Activated CD4-positive, alpha-beta T cell treated with anti-CD3 and anti-CD28 coated beads, Interleukin-2, amount 50 U/mL, for 24 hours (primary cell): ENCODE data around the gene MCU.
A peak's percentile ranks its signal among the peaks of the same experiment; 100 is the strongest.
"Not testable (repeated sequence)": the region's sequence is repeated elsewhere in the genome, so short reads cannot be mapped to it uniquely, and the experiment has no call there.

ENCODE experiments used
- DNase-seq, 2 donors: peaks; one replicate each; pipeline ENCODE4 v3.0.0-alpha.2; 2020; ENCODE audit warnings: low read depth in 1 of 2, low spot score in 1 of 2

MCU gene

GRCh38 chr10:72729528-72729927 is 37.6 kb downstream of the MCU start:
- DNase-seq: peak in 1 of 2 donors; percentile 1

- DNase-seq: no peak
Observed at GRCh38 chr10:72730479-72730878, 38.5 kb downstream of the MCU start.

DNA sequence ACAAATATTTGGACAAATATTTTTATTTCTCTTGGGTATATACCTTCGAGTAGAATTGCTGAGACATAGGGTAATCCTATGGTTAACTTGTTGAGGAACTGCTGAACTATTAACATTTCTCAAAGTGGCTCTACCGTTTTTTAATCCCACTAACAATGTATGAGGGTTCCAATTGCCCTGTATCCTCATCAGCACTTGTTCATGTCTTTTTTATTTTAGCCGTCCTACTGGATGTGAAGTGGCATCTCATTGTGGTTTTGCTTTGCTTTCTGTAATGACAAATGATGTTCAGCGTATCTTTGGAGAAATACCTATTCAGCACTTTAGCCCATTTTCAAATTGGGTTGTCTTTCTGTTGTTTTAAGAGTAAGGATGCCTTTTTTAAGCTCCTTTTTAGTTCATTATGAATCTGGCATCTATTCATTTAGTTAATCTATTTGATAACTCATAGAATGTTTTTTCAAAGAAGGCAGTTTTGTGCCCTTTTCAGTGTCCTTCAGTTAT is 40.0 kb downstream of the MCU start:
- no peak for DNase-seq

GRCh38 chr10:72732521-72732920 is 40.6 kb downstream of the MCU start:
- DNase-seq: no peak

DNA sequence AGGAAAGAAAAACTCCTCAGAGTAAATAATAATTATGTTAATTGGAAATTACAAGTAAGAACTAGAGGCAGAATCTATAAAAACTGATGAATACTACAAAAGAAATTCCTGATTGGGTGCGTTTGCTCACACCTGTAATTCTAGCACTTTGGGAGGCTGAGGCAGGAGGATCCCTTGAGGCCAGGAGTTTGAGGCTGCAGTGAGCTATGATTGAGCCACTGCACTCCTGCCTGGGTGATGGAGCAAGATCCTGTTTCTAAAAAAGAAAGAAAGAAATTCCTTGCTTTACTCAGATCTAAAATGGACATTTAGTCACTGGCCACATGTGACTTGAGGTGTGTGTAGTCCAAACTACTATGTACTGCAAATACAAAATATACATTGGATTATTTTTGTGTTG is 42.0 kb downstream of the MCU start:
- no peak for DNase-seq

DNA sequence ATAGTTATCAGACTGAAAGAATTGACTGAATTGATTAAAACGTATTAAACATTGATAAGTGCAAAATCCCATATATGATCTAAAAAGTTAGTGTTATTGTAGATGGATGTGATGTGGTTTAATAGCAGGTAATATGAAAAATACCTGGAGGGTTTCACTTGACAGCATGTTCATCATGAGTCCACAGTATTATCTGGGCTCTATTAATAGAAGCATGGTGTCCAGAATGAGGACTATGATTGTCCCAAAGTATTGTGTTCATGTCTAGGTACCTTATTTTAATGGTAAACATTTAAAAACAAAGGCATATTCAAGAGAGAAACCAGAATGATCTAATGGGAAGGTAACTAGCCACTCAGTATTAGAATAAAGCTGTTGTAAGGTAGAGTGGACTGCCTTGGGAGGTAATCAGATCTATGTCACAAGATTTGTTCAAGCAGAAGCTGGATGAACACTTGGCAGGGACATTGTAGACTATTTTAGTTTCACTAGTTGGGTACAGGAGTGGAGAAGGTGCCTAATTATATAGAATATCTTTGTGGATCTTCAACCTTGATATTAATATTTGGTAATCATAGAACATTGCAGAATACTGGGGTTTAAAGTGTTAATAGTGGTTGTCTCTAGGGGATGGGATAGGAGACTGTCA is 43.5 kb downstream of the MCU start:
- DNase-seq: no peak

- DNase-seq: no peak
Observed at GRCh38 chr10:72736176-72736827, 44.4 kb downstream of the MCU start.

DNA sequence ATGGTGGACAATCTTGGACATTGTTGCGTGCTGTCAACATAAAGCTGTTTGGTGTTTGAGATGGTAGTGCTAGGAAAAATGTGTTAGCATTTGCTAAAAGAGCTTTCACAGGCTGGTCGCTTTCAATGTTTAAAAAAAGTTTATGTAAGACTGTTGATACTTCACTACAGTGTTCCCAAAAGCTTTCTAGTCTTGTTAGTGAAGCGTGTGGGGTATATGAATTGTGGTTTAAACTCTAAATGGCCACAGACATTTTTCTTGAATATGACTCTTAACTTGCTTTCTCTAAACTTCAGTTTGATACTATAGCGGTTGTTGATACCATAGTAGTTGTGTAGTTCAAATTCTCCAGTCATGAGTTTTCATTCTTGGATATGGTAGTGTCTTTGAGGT is 44.9 kb downstream of the MCU start:
- DNase-seq: no peak

GRCh38 chr10:72737357-72737756 is 45.4 kb downstream of the MCU start:
- not testable (repeated sequence) for DNase-seq

DNA sequence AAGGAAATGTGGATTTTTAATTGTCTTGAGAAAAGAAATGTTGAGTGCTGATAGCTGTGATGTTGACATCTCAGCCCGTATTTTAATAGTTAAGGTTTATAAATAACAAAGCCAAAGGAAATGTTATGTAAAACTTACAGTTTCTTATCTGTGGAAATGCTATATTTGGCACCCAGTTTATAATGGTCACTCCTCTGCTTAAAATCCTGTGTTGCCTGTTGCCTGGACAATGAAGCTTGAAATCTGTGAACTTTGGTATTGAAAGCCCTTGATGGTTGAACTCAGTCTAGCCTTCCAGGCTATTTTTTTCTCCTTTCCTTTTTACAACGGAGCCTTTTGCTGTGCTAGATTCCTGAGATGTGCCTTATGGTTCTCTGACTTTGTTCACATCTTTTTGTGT is 46.5 kb downstream of the MCU start:
- DNase-seq: no peak

GRCh38 chr10:72740528-72740927 is 48.6 kb downstream of the MCU start:
- DNase-seq: peak in 1 of 2 donors; percentile 1

DNA sequence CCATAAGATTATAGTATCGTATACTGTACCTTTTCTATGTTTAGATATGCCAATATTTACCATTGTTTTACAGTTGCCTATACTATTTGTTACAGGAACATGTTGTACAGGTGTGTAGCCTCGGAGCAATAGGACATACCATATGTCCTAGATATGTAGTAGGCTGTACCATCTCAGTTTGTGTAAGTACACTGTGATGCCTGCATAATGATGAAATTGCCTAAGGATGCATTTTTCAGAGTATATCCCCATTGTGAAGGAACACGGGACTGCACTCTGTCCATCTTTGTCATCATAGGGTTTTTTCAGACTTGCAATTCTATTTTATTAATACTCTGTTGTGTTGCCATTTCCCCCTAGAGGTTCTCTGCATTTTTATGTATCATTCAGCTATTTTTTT is 50.1 kb downstream of the MCU start:
- no peak for DNase-seq

DNA sequence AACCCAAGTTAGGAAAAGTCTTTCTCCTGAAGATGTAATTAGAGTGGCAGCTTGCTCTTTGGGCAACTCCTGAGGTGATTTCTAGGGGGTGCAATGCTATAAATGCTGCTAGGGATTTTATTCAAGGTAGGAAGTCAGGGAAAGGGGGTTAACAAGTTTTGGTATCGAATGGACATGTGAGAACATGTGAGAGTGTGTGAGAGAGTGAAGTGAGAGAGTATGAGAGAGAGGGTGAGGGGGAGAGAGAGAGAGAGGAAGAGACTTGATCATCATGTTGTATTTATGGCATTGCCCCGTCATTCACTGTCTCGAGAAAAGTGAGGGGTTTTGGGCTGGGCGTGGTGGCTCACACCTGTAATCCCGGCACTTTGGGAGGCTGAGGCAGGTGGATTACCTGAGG is 50.9 kb downstream of the MCU start:
- DNase-seq: no peak

DNA sequence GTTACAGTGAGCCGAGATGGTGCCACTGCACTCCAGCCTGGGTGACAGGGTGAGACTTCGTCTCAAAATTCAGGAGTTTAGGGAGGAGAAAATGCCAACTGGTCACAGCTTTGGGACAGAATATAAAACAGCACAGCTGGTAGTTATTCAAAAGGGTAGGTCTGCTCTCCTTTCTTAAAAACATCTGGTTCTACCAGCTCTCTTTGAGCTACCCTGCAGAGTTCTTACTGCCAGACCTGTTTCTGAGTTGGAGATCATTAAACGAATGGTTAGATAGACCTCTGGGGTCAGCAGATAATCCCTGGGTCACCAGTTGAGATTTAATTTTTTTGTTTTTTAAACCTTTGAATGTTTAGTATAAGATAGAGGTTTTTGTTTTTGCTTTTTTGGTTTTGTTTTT is 52.6 kb downstream of the MCU start:
- no peak for DNase-seq

DNA sequence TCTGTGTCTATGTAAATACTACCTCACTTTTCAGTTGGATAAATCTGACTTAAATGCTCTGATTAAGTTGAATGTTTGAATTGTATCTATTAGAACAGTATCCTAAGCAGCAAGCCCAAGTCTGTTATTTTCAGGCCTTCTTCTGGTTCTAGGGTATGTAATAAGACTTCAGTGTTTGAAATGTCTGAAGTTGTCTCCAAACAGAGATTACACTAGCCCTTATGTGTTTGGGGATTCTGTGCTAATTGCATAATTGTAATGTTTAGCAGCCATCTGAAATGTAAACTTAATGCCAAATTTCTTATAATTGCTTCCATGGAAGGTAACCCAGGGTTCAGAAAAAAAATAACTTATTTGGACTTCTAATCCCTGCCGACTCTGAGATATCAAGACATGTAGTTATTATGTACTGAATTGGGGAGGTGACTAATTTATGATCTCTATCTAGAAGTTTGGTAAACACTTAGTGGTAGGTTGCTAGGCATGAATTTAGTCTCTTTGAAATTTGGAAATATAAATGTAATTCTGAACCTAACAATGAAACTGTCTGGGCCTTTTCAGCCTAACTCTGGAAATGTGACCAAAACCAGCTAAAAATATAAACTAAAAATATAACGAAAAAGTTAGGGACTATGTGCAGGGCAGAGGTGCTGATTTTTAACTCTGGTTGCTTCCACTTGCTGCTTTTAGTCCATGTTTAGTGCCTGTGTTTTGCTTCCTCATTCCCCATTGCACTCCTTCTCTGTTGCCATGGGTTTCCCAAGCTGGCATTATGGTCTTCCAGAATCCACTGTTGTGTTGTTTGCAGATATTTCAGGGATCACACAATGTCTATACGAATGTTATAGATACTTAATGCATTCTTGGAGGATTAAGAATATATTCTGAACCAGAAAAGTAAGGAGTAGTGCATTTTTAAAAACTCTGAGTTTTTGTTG is 54.8 kb downstream of the MCU start:
- no peak for DNase-seq

GRCh38 chr10:72747521-72747920 is 55.6 kb downstream of the MCU start:
- no peak for DNase-seq

DNA sequence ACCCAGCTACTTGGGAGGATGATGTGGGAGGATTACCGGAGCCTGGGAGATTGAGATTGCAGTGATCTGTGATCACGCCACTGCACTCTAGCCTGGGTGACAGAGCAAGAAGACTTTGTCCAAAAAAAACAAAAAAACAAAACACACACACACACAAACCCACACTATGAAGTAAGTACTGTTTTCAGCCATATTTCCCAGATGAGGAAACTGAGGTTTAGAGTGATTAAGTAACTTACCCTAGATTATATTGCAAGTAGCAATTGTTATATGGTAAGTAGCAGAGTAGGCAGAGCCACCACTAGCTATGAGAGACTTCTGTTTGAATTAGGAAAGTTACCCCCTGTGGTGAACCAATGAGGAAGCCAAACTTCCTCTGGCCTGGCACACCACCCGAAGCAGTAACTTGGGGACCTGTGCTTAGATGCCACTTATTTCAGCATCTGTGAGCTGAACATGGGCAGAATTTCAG is 61.9 kb downstream of the MCU start:
- no peak for DNase-seq

GRCh38 chr10:72754275-72755032 is 62.5 kb downstream of the MCU start:
- no peak for DNase-seq

GRCh38 chr10:72756674-72757385 is 64.9 kb downstream of the MCU start:
- DNase-seq: no peak

DNA sequence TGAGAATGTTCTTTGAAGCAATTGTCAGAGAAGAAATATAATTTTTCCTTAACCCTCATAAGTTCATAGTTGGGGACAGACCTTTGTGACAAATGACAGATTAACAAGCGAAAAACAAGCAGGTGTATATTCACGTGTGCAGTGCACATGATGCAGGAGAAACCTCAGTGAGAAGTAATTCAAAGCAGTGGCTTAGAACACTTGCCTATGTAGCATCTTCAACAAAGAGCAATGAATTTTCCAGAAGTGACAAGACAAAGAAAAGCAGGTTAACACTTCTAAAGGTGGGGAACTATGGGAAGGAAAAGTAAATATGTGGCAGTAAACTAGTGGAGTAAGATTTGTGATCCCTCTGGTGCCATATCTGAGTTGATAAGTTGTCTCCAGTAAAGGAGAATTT is 65.8 kb downstream of the MCU start:
- no peak for DNase-seq
